DMS79 (cell line): ENCODE results near the gene MSANTD2.

Experiments
- DNase-seq: peaks from one replicate; lab custom pipeline; 2025; lab: John Stamatoyannopoulos, UW

Gene MSANTD2

GRCh38 chr11:124817036-124817435 is 16.8 kb upstream of the MSANTD2 start:
- DNase-seq = no peak

- DNase-seq = no peak
Observed at GRCh38 chr11:124814739-124815138, 14.5 kb upstream of the MSANTD2 start.

- peak; percentile 82 for DNase-seq
Observed at GRCh38 chr11:124812876-124813275, 12.7 kb upstream of the MSANTD2 start.

- DNase-seq = no peak
Observed at GRCh38 chr11:124811399-124812125, 11.4 kb upstream of the MSANTD2 start.

- peak; percentile 56 for DNase-seq
Observed at GRCh38 chr11:124807660-124808270, 7.6 kb upstream of the MSANTD2 start.

GRCh38 chr11:124807201-124807600 is 7.0 kb upstream of the MSANTD2 start:
- no peak for DNase-seq

GRCh38 chr11:124804884-124805283 is 4.7 kb upstream of the MSANTD2 start:
- no peak for DNase-seq

GRCh38 chr11:124801636-124802312 is 1.6 kb upstream of the MSANTD2 start:
- no peak for DNase-seq

- DNase-seq = no peak
Observed at GRCh38 chr11:124801014-124801413, 808 bp upstream of the MSANTD2 start.

GRCh38 chr11:124799348-124800225 is 619 bp downstream of the MSANTD2 start:
- DNase-seq = peak; percentile 11

GRCh38 chr11:124798991-124799347 is 1.2 kb downstream of the MSANTD2 start:
- DNase-seq = peak; percentile 50

GRCh38 chr11:124796312-124796711 is 3.9 kb downstream of the MSANTD2 start:
- no peak for DNase-seq

GRCh38 chr11:124793466-124794278 is 6.5 kb downstream of the MSANTD2 start:
- no peak for DNase-seq

- DNase-seq = no peak
Observed at GRCh38 chr11:124791626-124792341, 8.4 kb downstream of the MSANTD2 start.

GRCh38 chr11:124788521-124788920 is 11.7 kb downstream of the MSANTD2 start:
- no peak for DNase-seq

GRCh38 chr11:124784051-124784450 is 16.2 kb downstream of the MSANTD2 start:
- no peak for DNase-seq

- DNase-seq = no peak
Observed at GRCh38 chr11:124783002-124783401, 17.2 kb downstream of the MSANTD2 start.

GRCh38 chr11:124779568-124779967 is 20.6 kb downstream of the MSANTD2 start:
- DNase-seq = no peak

GRCh38 chr11:124778281-124778680 is 21.9 kb downstream of the MSANTD2 start:
- no peak for DNase-seq

- DNase-seq = no peak
Observed at GRCh38 chr11:124776865-124777645, 23.2 kb downstream of the MSANTD2 start.
